GM12878 (cell line): ENCODE data around the gene SYNJ2. TPM values are rescaled to one million over a fixed set of nuclear protein-coding genes. Genes with fewer than 3 reads are reported as not detected.

Source experiments
- ATAC-seq: fragments of 200-7000 bp; cut with Tn5 transposase; 3 replicates; pipeline ENCODE4 v1.9.1; 2020; ENCODE audit warnings: mild to moderate bottlenecking, moderate library complexity
- BruUV-seq: library from RNA; stranded (reverse); fragments of 400-500 nt; replicated peaks from 2 replicates; lab custom pipeline; 2021; lab: Mats Ljungman, UMichigan
- CTCF ChIA-PET: fragments of 300-600 bp; sonication (Branson Sonifier 250); formaldehyde crosslinking; extraction: SDS; loops from one replicate; lab custom pipeline; 2021; ENCODE audit warnings: inconsistent platforms; lab: Yijun Ruan, JAX
- POLR2A ChIA-PET: fragments of 350-600 bp; formaldehyde crosslinking; extraction: SDS; loops from one replicate; lab custom pipeline; 2021; ENCODE audit warnings: inconsistent platforms; lab: Charles Lee
- RAD21 ChIA-PET: fragments of 300-600 bp; sonication (Branson Sonifier 250); formaldehyde crosslinking; loops from one replicate; lab custom pipeline; 2023; ENCODE audit warnings: antibody characterized with exemption; ENCODE audit not compliant: unreplicated experiment; lab: Charles Lee
- SMC1A ChIA-PET: fragments of 300-600 bp; sonication (Branson Sonifier 250); formaldehyde crosslinking; loops from one replicate; lab custom pipeline; 2023; ENCODE audit not compliant: unreplicated experiment, uncharacterized antibody; lab: Charles Lee
- DNase-seq: peaks from one replicate; pipeline ENCODE4 v3.0.0-alpha.2; 2011; ENCODE audit warnings: low read depth, low spot score
- FAIRE-seq: peaks from 3 replicates; lab custom pipeline; 2011; peaks lifted over from hg19 to GRCh38; lab: Jason Lieb, UNC
- H2AFZ ChIP-seq: 2 replicates; pipeline ENCODE4 v1.6.0; 2011; ENCODE audit warnings: low read depth, low read length, control low read depth; ENCODE audit not compliant: control insufficient read depth
- H3K27ac ChIP-seq: 2 replicates; pipeline ENCODE4 v1.5.1; 2011; ENCODE audit warnings: control low read depth; ENCODE audit not compliant: control insufficient read depth, insufficient read depth
- H3K27me3 ChIP-seq, 2 experiments: replicated peaks in 1 of 2; 2 replicates each; pipeline versions ENCODE4 v1.6.0 to v1.6.1; 2011; ENCODE audit warnings: low read length in 1 of 2; ENCODE audit not compliant: control insufficient read depth in 2 of 2, insufficient read depth in 2 of 2
- H3K36me3 ChIP-seq, 2 experiments: 2 replicates each; pipeline ENCODE4 v1.5.1; 2011; ENCODE audit warnings: low read length in 1 of 2; ENCODE audit not compliant: control insufficient read depth in 2 of 2, insufficient read depth in 2 of 2
- H3K4me1 ChIP-seq: 2 replicates; pipeline ENCODE4 v1.6.1; 2011; ENCODE audit warnings: mild to moderate bottlenecking, low read length, moderate library complexity, mixed read lengths; ENCODE audit not compliant: control insufficient read depth, insufficient read depth
- H3K4me2 ChIP-seq: 2 replicates; pipeline ENCODE4 v1.6.0; 2011; ENCODE audit warnings: control low read depth; ENCODE audit not compliant: control insufficient read depth, insufficient read depth
- H3K4me3 ChIP-seq: fragments of 200-600 bp; sonication (generic); 2 replicates; pipeline ENCODE4 v1.5.1; 2016
- H3K79me2 ChIP-seq: 2 replicates; pipeline ENCODE4 v1.6.0; 2011; ENCODE audit warnings: low read length; ENCODE audit not compliant: control insufficient read depth, insufficient read depth
- H3K9ac ChIP-seq: 2 replicates; pipeline ENCODE4 v1.8.0; 2011; ENCODE audit warnings: low read length, control low read depth, mixed read lengths; ENCODE audit not compliant: control insufficient read depth, insufficient read depth
- H3K9me3 ChIP-seq: replicated peaks from 3 replicates; pipeline ENCODE4 v1.5.1; 2011; ENCODE audit warnings: mild to moderate bottlenecking, low read length; ENCODE audit not compliant: control insufficient read depth, insufficient read depth
- H4K20me1 ChIP-seq: 2 replicates; pipeline ENCODE4 v1.6.0; 2011; ENCODE audit not compliant: control insufficient read depth, insufficient read depth
- ASH2L ChIP-seq: fragments of 300-600, 200-600 bp; sonication (generic); IDR thresholded peaks from 2 replicates; pipeline ENCODE4 v1.6.1; 2017; ENCODE audit warnings: low read depth, mild to moderate bottlenecking, borderline replicate concordance
- CBX5 ChIP-seq: sonication (generic); IDR thresholded peaks from 2 replicates; pipeline ENCODE4 v1.6.1; 2016; ENCODE audit warnings: low read depth, moderate library complexity, mild to moderate bottlenecking, inconsistent platforms
- ETV6 ChIP-seq, 2 experiments: fragments of 450-650 bp in 1 of 2; IDR thresholded peaks in 1 of 2; conservative IDR thresholded peaks in 1 of 2; 2 replicates each; pipeline ENCODE4 v1.6.1; 2014; ENCODE audit warnings: antibody characterized with exemption in 1 of 2, borderline replicate concordance in 1 of 2, low read depth in 1 of 2, mild to moderate bottlenecking in 1 of 2, moderate library complexity in 1 of 2
- KDM1A ChIP-seq: fragments of 200-600 bp; sonication (generic); IDR thresholded peaks from 2 replicates; pipeline ENCODE4 v1.6.1; 2016; ENCODE audit warnings: borderline replicate concordance
- SUZ12 ChIP-seq: fragments of 200-600 bp; sonication (generic); IDR thresholded peaks from one replicate; pipeline ENCODE4 v1.6.1; 2018; ENCODE audit warnings: antibody characterized with exemption, mild to moderate bottlenecking; ENCODE audit not compliant: unreplicated experiment
- TCF12 ChIP-seq: IDR thresholded peaks from 2 replicates; pipeline ENCODE4 v1.6.1; 2011; ENCODE audit warnings: low read depth, mild to moderate bottlenecking, low read length
- WGBS: methylation state at CpG from one replicate; pipeline ENCODE4 v1.1.6; 2016; ENCODE audit warnings: low lambda C conversion rate; ENCODE audit not compliant: insufficient replicate concordance, insufficient coverage; ENCODE audit errors: missing lambda C conversion rate; 5-methylcytosine and 5-hydroxymethylcytosine counted together
- in situ Hi-C: fragments of 300-500 bp; cut with MboI; formaldehyde crosslinking; loops from 9 replicates; pipeline ENCODE4 v1.14.3; 2018; ENCODE audit warnings: mixed read lengths
- intact Hi-C: fragments of 100-400 bp; cut with micrococcal nuclease; formaldehyde crosslinking; loops from one replicate; pipeline ENCODE4 v1.14.2; 2022; ENCODE audit not compliant: unreplicated experiment
- polyA plus RNA-seq, 11 experiments: library from polyadenylated mRNA; depleted of rRNA in 4 of 11; unstranded in 6 of 11; stranded (reverse) in 5 of 11; fragments of >200 nt; fragmentation: Nextera tagmentation in 4 of 11; fragmentation: Illumina TruSeq in 1 of 11; extraction: Ambion mirVana in 4 of 11; extraction: Trizol in 1 of 11; gene quantifications; 1 replicate in 1 of 11; 2 replicates in 10 of 11; pipeline versions ENCODE4 v1.2.1 to v1.2.3, GENCODE V29; 2011 to 2016; ENCODE audit warnings: inconsistent platforms in 2 of 11, missing spikeins in 2 of 11, low read depth in 1 of 11
- total RNA-seq, 4 experiments: library from RNA; depleted of rRNA in 3 of 4; stranded (reverse); fragments of >200 nt in 3 of 4; fragmentation: Illumina TruSeq in 1 of 4; extraction: Trizol in 1 of 4; gene quantifications; 2 replicates each; pipeline versions ENCODE4 v1.2.1 to v1.2.3, GENCODE V29; 2013 to 2021
- TF ChIP-seq, protein P1 (sequence below): fragments of 450-650 bp; IDR thresholded peaks from 2 replicates; pipeline ENCODE4 v1.6.1; 2014; ENCODE audit warnings: mild to moderate bottlenecking
- TF ChIP-seq, protein P2 (sequence below): IDR thresholded peaks from 2 replicates; pipeline ENCODE4 v1.6.1; 2012; ENCODE audit warnings: low read depth, low read length, improper control_type of control experiment
- TF ChIP-seq, protein P3 (sequence below): IDR thresholded peaks from 2 replicates; pipeline ENCODE4 v1.6.1; 2011; ENCODE audit warnings: low read depth, low read length, improper control_type of control experiment, borderline replicate concordance
- TF ChIP-seq, protein P4 (sequence below), 3 experiments: IDR thresholded peaks in 2 of 3; conservative IDR thresholded peaks in 1 of 3; 2 replicates each; pipeline ENCODE4 v1.5.1; 2011; ENCODE audit warnings: low read depth in 3 of 3, low read length in 3 of 3, mild to moderate bottlenecking in 3 of 3, control low read depth in 2 of 3, moderate library complexity in 2 of 3, inconsistent platforms in 1 of 3, mixed read lengths in 1 of 3; ENCODE audit not compliant: control insufficient read depth in 2 of 3, insufficient read depth in 1 of 3; ENCODE audit errors: extremely low read depth in 1 of 3

SYNJ2 gene
- total and polyA plus RNA-seq, 10 of the 15 experiments (the other 5 are each of a cell fraction or from before 2014, with no cell fraction given): 0.11 to 1.8 (median 0.57) TPM

DNA sequence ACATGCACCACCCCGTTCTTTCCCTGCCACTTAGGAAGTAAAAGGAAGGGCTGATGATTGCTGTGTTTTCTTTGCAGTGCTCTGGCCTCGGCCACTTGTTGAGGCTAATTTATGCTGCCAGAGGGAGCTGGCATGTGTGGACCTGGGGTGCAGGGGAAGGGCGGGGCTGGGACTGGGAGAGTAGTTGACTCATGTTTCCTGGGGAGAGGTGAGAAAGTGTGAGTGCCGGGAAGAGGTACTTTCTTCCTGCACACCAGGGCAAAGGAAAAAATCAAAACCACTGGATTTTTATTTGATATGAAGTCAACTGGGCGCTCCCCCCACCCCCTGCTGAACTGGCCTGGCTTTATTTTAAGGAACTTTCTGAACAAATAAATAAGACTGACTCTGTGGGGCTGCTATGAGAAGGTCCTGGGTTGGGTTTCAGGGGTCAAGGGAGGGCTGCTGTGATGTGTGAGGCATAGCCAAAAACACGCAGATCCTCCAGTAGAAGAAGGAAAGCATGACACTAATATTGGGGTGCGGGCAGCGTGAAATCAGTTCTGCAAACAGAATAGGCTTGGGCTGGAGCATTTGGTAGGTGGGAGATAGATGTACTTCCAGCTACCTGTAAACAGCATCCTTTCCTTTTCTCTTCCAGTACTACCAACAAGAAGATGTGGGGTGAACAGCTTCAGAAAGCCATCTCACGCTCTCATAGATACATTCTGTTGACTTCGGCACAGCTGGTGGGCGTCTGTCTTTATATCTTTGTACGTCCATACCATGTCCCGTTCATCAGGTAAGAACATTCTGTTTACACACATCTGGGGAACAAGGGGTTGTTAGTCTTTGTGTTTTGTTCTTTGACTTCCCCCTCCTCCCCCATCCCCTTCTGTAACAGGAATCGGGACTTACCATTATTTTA, 87.5 kb downstream of the SYNJ2 start:
- no TSS peak for BruUV-seq
- Histone ChIP-seq H3K79me2 (no peaks in the 10 kb centered on the region), H3K27ac (no peak overlapping the region), H2AFZ (no peak overlapping the region), H3K27me3 (no peaks in the 10 kb centered on the region), H3K36me3 (no peaks in the 10 kb centered on the region), H3K4me3 (no peak overlapping the region), H3K4me2 (no peak overlapping the region), H3K9ac (no peak overlapping the region), H3K4me1 (no peaks in the 10 kb centered on the region), H4K20me1 (no peaks in the 10 kb centered on the region), H3K9me3 (no peaks in the 10 kb centered on the region)
- ChIA-PET RAD21 (no interaction called here), POLR2A (no interaction called here), SMC1A (interaction anchor here (1.4 kb wide), 1 partner anchor 754 kb away, joined by 3 read pairs; no protein-coding TSS in a partner anchor), CTCF (interaction anchor here (0.5 to 1.5 kb wide), 7 partner anchors 38 to 754 kb away, joined by 3 to 6 read pairs (median 4); no protein-coding TSS in a partner anchor)
- DNase-seq: no peak
- WGBS: 89% methylated on average over 14 of the region's 14 CpGs
- FAIRE-seq: no peak
- in situ Hi-C loops (no loop called here), intact Hi-C loops (no loop called here)
- no peak for ATAC-seq
- no peak for TF ChIP-seq SUZ12
- TF ChIP-seq, protein P1, sequence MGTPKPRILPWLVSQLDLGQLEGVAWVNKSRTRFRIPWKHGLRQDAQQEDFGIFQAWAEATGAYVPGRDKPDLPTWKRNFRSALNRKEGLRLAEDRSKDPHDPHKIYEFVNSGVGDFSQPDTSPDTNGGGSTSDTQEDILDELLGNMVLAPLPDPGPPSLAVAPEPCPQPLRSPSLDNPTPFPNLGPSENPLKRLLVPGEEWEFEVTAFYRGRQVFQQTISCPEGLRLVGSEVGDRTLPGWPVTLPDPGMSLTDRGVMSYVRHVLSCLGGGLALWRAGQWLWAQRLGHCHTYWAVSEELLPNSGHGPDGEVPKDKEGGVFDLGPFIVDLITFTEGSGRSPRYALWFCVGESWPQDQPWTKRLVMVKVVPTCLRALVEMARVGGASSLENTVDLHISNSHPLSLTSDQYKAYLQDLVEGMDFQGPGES: no peak
- TF ChIP-seq, protein P2, sequence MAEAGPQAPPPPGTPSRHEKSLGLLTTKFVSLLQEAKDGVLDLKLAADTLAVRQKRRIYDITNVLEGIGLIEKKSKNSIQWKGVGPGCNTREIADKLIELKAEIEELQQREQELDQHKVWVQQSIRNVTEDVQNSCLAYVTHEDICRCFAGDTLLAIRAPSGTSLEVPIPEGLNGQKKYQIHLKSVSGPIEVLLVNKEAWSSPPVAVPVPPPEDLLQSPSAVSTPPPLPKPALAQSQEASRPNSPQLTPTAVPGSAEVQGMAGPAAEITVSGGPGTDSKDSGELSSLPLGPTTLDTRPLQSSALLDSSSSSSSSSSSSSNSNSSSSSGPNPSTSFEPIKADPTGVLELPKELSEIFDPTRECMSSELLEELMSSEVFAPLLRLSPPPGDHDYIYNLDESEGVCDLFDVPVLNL: no peak
- no peak for TF ChIP-seq TCF12
- TF ChIP-seq ASH2L: no peak
- no peak for TF ChIP-seq ETV6 (conservative IDR thresholded peaks at IDR 0.05 in 1 of 2, IDR thresholded peaks at IDR 0.05 in 1 of 2; ENCODE audit: borderline replicate concordance in 1 of 2, low read depth in 1 of 2)
- TF ChIP-seq, protein P3, sequence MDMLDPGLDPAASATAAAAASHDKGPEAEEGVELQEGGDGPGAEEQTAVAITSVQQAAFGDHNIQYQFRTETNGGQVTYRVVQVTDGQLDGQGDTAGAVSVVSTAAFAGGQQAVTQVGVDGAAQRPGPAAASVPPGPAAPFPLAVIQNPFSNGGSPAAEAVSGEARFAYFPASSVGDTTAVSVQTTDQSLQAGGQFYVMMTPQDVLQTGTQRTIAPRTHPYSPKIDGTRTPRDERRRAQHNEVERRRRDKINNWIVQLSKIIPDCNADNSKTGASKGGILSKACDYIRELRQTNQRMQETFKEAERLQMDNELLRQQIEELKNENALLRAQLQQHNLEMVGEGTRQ: no peak
- TF ChIP-seq CBX5: no peak
- TF ChIP-seq KDM1A: no peak
- TF ChIP-seq, protein P4, sequence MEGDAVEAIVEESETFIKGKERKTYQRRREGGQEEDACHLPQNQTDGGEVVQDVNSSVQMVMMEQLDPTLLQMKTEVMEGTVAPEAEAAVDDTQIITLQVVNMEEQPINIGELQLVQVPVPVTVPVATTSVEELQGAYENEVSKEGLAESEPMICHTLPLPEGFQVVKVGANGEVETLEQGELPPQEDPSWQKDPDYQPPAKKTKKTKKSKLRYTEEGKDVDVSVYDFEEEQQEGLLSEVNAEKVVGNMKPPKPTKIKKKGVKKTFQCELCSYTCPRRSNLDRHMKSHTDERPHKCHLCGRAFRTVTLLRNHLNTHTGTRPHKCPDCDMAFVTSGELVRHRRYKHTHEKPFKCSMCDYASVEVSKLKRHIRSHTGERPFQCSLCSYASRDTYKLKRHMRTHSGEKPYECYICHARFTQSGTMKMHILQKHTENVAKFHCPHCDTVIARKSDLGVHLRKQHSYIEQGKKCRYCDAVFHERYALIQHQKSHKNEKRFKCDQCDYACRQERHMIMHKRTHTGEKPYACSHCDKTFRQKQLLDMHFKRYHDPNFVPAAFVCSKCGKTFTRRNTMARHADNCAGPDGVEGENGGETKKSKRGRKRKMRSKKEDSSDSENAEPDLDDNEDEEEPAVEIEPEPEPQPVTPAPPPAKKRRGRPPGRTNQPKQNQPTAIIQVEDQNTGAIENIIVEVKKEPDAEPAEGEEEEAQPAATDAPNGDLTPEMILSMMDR (IDR thresholded peaks at IDR 0.05 in 2 of 3, conservative IDR thresholded peaks at IDR 0.05 in 1 of 3; ENCODE audit: control insufficient read depth in 2 of 3, extremely low read depth in 1 of 3, insufficient read depth in 1 of 3, low read depth in 3 of 3, low read length in 3 of 3): no peak
